C4-2B (cell line): ENCODE results near the gene SCFD2.

Experiments used
- ZFX ChIP-seq: fragments of 450-650 bp; IDR thresholded peaks from 2 replicates; pipeline ENCODE4 v1.6.1; 2017
- TF ChIP-seq, protein P1 (sequence below): fragments of 450-650 bp; conservative IDR thresholded peaks from 2 replicates; pipeline ENCODE4 v1.5.1; 2017; ENCODE audit warnings: mild to moderate bottlenecking

DNA sequence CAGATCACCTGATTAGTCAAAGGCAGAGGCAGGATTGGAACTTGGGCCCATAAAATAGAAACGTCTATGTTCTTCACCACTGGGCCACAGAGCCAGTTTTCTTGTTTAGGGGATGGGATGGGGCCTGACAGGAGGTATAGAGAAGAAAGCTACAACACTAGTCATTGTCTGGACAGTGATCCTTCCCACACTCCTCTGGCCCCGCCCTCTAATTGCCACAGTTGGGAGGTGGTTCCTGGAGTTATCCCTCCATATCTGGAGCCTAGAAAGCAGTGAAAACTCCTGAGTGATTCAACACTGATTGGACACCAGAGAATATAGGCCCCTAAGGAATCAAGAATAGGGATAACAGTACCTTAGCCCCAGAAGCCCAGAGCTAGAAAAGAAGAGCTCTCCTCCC lies 480.9 kb downstream of the SCFD2 start:
- TF ChIP-seq, protein P1, sequence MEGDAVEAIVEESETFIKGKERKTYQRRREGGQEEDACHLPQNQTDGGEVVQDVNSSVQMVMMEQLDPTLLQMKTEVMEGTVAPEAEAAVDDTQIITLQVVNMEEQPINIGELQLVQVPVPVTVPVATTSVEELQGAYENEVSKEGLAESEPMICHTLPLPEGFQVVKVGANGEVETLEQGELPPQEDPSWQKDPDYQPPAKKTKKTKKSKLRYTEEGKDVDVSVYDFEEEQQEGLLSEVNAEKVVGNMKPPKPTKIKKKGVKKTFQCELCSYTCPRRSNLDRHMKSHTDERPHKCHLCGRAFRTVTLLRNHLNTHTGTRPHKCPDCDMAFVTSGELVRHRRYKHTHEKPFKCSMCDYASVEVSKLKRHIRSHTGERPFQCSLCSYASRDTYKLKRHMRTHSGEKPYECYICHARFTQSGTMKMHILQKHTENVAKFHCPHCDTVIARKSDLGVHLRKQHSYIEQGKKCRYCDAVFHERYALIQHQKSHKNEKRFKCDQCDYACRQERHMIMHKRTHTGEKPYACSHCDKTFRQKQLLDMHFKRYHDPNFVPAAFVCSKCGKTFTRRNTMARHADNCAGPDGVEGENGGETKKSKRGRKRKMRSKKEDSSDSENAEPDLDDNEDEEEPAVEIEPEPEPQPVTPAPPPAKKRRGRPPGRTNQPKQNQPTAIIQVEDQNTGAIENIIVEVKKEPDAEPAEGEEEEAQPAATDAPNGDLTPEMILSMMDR, result no peak
- no peak for TF ChIP-seq ZFX
